Activated CD8-positive, alpha-beta memory T cell treated with anti-CD3 and anti-CD28 coated beads, Interleukin-2, amount 50 U/mL, for 4 hours (primary cell): Measurements from ENCODE around the gene TLL2.

Source experiments
- DNase-seq: peaks from one replicate; pipeline ENCODE4 v3.0.0-alpha.2; 2020

TLL2 gene

DNA sequence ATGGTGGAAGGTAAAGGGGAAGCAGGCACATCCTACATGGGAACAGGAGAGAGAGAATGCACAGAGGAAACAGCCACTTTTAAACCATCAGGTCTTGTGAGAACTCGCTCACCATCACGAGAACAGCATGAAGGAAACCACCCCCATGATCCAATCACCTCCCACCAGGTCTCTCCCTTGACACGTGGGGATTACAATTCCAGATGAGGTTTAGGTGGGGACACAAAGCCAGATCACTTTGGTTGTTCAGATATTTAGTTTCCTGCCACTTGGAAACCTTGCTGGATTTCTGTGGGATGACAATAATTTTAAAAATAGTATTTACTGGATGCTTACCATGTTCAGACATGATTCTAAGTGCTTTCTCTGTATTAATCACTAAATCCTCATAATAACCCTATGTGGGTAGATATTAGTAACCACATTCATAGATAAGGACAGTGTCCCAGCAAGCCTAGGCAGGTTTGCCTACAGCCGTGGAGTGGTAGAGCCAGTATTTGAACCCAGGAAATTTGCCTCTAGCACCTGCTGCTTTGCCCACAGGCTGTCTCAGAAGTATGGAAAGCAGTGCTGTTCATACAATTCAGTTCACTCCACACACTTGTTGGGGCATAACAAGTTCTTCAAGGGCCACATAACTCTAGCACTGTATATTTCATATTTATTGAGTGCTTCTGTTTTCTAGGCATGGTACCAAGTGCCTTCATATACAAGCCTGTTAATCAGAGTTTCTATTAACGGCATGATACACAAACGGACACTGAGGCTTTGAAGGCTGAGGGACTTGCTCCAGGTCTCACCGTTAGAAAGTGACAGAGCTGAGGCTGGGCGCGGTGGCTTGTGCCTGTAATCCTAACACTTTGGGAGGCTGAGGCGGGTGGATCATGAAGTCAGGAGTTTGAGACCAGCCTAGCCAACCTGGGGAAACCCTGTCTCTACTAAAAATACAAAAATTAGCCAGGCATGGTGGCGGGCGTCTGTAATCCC, 8.3 kb downstream of the TLL2 start:
- DNase-seq, result no peak

DNA sequence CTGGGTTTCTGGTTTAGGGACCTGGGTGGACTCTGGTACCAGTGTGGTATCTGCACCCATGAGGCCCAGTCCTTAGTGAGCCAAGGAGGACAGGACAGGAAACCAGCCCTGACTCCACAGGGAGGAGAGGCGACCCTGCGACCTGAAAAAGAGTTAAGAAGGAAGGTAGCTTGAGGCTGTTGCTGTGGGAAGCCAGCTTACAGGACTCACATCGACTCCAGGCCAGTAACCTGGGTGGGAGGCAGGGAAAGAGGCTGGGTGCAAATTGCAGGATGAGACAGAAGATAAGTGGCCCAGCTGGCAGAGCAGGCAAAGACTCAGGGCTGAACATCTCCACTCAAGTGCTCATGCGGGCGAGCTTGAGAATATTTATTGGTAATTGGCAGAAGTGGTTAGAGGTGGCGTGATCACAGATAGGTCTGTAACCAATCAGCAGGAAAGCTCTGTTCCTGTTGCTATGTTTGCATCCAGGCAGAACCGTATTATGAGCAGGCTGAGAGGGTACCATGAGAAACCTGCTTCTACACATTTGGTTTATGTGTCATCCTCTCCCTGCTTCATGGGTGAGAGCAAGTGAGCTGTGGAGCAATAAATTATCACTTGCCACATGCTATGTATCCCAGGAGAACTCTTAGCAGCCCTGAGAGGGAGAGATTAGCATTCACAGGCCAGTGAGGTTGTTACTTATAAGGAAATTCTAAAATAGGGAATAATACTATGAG, 11.0 kb downstream of the TLL2 start:
- DNase-seq, result no peak

DNA sequence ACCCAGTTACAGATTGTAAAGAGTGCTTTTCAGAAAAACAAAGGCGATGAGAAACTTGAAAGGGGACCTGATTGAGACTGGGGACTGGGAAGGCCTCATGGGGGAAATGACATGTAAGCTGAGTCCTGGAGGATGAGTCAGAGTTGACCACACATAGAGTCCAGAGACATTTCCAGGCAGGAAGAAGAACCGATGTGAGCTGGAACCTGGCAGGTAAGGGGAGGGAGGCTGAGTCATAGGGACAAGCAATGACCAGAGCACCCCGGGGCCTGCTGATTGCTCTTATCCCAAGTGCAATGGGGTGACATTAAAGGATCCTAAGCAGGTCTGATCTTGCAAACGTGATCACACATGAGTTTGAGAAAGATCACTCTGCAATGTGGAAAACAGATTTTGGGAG, 11.7 kb downstream of the TLL2 start:
- DNase-seq, result no peak

DNA sequence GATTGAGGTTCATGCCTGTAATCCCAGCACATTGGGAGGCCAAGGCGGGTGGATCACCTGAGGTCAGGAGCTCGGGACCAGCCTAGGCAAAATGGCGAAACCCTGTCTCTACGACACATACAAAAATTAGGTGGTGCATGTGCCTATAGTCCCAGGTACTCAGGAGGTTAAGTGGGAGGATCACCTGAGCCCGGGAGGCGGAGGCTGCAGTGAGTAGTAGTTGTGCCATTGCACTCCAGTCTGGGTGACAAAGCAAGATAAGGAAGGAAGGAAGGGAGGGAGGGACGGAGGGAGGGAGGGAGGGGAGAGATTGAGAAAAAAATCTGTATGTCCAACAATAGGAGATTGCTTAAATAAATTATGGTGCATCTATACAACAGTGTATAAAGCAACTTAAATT, 13.2 kb downstream of the TLL2 start:
- DNase-seq, result no peak

DNA sequence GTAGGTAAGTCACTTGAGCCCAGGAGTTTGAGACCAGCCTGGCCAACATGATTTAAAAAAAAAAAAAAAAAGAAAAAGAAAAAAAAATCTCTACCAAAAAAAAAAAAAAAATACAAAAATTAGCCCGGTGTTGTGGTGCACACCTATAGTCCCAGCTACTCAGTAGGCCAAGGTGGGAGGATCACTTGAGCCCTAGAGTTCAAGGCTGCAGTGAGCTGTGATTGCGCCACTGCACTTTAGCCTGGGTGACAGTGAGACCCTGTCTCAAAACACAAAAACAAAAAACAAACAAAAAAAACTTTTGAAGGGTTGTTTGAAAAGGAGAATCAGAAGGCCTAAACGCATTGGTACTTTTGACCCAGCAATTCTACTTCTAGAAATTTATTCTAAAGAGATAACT, 13.7 kb downstream of the TLL2 start:
- DNase-seq, result no peak

DNA sequence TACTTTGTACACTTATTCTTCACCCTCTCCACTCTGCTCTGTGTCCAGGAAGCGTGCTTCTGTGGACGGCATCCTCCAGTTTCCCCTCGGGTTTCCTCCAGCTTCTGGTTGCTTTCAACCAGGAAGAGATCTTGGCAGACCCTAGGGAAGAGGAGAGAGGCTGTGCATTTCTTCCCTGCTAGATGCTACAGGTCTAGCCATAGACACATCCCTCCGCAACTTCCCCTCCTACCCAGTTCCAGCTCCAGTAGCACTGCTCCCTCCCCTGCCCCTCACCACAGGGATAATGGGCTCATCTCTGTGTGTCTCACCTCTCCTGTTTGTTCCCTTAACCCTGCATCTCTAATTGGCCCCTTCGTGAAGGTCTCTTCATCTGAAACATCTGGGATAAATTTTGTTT, 16.3 kb downstream of the TLL2 start:
- no peak for DNase-seq

DNA sequence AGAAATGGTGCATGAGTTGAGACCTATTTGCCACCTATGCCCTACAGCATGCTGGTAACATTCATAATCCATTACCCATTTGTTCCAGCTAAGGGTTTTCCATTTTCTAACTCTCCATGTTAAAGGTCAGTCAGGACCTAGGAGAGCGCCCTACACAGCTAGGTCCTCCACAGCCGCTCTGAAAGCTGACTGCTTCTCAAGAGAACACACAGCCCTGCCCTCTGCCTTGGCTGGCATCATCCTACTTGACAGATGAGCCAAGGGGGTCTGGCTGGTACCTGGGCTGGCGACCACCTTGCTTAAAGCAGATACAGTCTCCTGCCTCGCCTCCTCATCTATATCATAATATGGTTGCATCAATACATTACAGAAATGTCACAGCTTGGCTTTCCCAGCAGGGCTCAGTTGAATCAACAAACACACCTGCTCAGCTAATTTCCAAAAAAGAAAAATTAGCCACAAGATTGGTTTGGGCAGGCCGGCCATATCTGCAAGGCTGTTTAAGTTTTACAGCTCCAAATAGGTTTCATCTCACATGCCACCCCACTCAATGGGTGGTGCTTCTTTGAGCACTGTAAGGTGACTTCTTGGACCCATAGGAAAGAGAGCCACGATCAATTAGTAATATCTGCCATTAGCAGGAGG, 17.3 kb downstream of the TLL2 start:
- no peak for DNase-seq

DNA sequence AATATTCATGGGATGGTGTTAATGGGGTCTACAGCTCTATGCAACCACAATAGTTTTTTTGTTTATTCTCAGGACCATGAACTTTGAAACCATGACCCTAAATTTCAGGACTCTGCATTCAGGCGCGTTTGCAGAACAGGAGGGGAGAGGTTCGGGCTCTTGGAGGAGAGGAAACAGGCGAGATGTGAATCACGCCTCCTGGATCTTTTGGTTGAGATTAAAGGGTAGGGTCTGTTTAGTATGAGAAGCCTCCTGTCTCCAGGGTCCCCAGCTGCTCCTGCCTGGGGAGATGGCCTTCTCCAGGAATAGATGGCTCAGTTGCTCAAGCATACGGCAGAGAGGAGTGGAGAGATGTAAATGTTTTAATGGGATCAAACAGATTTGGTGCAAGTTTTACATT, 18.2 kb downstream of the TLL2 start:
- no peak for DNase-seq

DNA sequence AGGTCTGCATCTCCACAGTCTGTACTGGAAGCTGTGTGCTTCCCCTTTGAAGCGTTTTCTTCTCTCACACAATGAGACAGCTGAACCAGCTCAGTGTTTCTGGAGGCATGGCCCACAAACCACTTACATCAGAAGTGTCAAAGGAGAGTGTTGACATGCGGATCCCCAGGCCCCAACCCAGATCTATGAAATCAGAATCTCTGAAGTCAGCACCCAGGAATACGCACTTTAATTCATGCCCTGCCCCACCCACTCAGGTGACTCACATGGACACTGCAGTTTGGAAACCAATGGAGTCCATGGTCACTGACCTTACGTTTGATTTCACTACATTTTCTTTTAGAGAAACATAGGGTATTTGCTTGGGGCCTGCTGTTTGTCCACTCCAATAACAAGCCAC, 19.0 kb downstream of the TLL2 start:
- DNase-seq, result no peak

DNA sequence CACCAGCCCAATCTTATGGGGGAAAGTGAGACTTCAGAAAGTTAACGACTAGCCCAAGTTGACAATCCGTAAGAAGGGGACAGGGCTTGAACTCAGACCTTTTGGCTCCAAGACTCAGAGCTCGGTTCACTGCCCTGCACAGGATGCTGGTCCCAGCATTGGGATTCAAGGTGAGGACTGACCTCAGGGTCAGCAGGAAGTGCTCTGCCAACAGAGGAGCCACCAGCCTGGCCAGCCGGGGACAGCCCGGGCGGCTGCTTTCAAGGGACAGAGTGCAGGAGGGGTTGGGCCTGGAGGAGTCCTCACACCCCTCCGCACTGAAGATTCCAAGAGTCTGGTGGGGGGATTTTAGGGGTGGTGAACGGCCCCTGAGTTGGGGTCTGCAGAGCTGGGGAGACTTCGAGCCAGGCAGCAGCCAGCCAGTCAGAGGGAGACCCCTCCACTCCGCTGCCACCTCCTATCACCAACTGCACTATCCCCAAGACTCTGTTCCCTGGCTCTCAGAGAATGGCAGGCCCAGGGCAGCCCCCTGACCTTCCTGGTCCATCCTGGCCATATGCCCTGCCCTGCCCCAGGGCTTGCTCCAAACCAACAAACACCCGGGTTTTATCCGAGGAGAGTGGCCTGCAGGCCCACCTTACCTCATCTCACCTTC, 19.7 kb downstream of the TLL2 start:
- DNase-seq, result no peak

DNA sequence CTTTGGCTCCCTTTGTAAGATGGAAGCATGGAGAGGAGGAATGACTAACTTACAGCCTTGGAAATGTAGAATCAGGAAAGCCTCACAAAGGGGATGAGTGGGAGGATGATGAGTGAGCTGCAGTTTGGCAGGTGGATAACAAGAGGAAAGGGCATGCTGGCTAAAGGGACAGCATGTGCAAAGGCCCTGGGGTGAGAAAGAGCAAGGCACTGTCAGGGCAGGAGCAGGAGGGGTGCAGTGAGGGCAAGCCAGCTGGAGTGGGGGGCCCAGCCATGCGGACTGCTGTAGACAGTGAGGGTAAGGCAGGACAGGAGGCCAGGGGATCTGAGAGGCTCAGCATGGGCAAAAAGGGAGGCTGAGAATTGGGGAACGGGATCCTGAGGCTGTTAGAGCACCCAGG, 20.5 kb downstream of the TLL2 start:
- no peak for DNase-seq

DNA sequence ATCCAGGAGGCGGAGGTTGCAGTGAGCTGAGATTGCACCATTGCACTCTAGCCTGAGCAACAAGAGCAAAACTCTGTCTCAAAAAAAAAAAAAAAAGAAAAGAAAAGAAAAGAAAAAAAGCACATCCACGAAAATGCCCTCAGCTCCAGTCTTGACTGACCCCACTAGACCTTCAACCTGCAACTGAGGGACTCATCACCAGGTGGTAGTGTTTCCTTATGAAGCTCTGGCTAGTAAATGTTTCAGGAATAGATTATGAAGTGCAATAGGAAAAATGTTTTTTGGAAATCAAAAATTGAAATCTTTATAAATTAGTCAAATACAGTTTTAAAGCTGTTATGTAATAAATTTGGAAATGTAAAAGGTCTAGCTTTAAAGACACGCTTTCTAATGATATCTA, 22.4 kb downstream of the TLL2 start:
- no peak for DNase-seq

DNA sequence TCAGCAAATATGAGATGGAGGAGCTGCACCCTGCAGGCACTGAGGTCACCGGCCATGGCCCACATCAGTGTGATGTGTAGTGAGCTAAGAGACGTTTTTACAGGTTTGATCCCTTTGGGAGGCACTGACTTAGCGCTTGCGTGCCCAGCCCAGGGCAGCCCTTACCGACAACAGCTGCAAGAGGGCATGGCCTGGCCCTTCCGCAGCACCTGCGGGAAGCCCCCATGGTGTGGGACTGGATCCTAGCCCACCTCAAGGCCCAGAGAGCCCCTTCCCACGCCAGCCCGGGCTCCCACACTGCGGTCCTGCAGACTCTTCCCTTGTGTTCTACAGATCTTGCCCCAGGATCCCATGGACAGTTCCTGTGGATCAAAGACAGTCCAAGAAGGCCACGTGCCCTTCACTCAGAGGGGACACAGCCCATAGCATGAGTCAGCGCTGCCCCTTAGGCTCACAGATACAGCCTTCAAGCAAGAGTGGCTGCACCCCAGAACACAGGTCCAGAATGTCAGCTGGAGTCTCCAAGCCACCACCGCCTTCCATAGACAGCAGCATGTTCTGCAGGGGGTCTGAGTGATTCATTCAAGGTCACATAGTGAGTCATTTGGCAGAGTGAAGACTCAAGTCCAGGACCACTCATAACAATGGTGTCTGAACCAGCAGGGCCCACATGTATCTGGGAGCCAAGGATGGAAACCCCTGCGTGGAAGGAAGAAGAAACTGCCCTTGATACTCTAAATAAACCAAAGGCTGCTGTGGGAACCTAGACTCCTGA, 25.4 kb downstream of the TLL2 start:
- no peak for DNase-seq

DNA sequence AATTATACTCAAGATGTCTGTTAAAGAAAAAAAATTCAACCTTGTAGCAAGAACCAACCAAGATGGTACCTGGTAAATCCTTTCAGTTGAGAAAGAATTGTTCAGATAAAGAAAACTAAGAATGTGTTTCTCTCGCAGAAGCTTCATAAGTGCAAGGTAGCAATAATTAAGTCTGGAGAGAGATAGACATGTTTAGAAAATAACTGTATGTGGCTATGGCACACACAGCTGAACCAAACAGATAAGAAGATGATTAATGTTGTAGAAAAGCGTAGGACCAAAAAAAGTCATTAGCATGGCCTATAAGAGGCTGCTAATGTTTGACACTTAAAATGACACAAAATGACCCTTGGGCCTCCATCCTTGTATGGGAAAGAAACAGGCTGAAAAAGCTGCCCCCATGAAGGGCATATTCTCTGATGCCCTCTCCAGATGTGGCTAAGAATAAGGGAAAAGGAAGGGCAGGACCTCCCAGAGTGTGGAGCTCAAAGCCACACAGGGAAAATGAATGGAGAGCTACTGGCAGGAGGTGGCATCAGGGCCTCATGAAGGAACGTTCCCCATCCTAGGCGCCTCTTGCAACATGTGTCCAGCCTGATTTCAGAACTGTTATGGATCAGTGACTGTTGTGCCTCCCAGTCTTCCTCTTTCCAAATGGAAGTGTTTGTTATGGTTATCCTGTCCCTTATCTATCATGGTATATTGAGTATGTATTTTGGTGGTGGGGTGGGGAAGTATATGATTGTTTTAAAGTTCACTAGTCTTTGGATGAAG, 30.7 kb downstream of the TLL2 start:
- DNase-seq, result no peak

DNA sequence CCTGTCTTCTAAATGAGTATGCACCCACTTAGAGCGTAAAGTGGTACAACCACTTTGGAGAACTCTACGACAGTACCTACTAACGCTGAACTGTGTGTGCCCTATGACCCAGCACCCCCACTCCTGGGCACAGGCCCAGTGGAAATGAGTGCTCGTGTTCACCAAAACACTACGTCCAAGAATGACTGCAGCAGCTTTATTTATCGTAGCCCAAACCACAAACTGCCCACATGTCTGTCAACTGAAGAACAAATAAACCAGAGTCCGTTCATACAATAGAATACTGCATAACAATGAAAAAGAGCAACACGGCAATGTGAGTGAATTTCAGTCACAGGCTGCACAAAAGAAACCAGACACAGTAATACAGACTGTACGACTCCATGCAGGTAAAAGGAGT, 35.4 kb downstream of the TLL2 start:
- DNase-seq, result no peak

DNA sequence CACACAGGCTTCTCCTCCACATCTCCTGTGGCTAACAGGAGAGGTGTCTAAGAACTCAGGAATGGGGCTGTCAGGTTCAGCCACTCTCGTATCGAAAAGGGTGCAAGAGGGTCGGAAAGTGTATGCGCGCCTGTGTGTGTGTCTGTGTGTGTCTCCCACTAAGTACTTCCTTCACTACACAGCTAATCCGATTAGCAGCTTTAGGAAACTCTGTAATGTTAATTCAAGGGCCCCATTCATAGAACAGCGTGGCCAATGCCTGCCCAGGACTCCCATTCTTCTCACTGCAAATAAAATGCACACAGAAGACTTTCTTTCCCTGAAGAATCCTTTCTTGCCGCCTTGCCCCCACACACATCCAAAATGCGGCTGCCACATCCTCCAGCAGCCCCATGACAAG, 39.9 kb downstream of the TLL2 start:
- no peak for DNase-seq

DNA sequence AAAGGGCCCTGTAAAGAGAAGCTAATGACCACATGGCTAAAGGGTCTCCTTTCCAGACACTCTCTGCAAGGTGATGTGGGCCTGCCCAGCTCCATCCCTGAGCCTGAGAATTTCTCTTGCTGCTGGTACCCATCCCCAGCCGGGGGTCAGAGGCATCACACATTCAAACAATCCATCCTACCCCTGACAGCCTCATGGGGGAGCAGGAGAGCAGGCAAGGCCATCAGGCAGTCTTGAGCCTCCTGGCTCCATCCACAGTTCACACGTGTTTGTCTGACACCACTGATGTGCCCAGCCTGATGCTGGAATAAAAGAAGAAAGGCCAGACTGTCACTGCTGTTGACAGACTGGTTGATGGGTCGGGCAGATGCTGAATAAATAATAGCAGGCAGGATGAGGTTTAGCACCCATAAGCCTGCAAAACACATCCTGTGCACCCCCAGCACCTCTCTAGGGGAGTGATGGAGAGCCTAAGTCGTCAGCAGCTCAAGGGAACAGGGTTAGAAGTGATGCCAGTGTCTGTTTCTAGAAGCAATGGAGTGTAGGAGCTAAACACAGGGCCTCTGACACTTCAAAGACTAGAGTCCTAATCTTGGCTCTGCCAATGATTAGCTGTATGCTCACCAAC, 43.5 kb downstream of the TLL2 start:
- DNase-seq, result no peak

DNA sequence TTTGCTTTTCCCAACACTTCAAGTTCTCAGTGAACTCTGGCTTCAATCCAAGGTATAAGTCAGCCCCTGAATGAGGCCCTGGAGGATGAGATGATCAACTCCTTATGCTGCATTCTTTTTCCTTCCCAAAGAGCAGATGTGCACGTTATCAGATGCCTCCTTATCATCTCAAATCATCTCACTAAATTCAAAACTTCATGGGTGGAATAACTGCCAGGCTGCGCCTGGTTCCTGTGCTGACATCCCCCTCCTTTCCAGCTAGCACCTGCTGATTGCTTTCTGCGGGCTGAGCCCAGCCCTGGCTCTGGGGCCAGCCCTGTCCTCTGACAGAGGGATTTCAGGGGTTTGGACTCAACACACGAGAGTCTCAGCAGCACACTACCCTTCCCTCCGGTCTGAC, 44.9 kb downstream of the TLL2 start:
- no peak for DNase-seq

DNA sequence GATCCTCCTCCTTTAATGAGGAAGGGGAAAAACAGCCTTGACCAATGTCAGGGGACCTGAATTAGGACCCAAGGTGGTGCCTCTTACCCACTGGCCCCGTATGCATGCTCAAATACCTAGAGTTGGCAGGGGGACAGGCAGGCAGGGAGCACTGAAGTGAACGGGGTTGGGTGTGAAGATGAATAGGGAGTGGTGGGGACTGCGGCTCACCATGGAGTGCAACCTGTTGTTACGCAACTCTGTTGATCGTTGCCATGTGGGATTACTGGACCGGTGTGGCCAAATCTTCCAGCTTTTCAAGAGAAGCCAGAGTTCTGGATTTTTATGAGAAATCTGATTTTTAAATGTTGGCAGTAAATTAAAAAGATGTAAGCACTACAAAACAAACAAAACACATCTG, 48.1 kb downstream of the TLL2 start:
- no peak for DNase-seq

DNA sequence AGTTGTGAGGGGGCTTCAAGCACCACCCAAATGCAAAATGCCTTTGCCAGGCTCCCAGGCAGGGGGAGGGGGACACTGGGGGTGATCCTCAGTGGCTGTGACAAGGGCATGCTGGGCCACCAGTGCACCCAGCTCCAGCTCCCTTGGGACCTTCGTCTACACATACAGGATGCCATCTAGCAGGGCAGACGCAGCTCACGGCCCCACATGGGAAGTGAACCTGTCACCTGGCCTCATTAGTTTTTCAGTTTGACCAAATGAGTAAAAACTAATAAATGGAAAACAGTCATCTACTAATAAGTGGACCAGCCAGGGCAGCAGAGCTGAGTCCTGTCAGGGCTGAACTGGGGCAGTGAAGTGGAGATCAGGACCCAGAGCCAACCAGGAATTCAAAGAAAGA, 50.2 kb downstream of the TLL2 start:
- no peak for DNase-seq

DNA sequence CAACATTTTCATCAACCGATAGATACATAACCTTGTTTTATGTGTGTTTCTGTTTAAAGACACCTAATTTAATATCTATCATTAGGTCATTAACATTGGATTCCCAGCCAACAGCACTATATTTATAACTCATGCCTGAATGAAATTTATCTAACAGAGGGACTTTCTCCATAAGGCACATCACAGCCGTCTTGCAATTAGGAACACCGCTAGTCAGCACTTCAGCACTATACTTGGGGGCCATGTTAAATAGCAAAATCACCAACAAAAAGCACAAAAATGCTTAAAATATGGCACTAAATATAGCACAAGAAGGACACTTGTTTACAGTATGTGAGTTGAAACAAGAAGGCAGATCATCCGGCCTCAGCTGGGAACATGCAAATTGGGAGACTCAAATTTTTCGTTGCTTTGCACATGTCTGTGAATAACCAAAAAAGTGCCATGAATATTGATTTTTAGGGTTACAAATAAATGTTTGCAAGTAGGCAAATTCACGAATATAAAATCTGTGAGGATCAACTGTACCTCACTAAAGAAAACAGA, 51.0 kb downstream of the TLL2 start:
- DNase-seq, result no peak
